ENCODE data around the gene PAQR7. TPM values are rescaled to one million over a fixed set of nuclear protein-coding genes. Genes with fewer than 3 reads are reported as not detected.

PAQR7 gene
- total RNA-seq, 3 donors from 2014 or later: 4.2 to 8.2 (median 7.2) TPM

GRCh38 chr1:25911162-25911561 is 35.7 kb upstream of the PAQR7 start:
- no peaks in the 10 kb centered on the region for H3K36me3 ChIP-seq
- no peak overlapping the region for H3K4me3 ChIP-seq
- no peak for DNase-seq (ENCODE audit: low spot score in 2 of 2)
- no peaks in the 10 kb centered on the region for H3K9me3 ChIP-seq
- no peaks in the 10 kb centered on the region for H3K4me1 ChIP-seq
- H3K27ac ChIP-seq: no peak overlapping the region
- intact Hi-C loops (cut with DNase I; ENCODE audit: low total_unique reads): no loop called here
- H3K27me3 ChIP-seq: no peaks in the 10 kb centered on the region
- TF ChIP-seq POLR2A (IDR thresholded peaks at IDR 0.05) (no peak), POLR2AphosphoS5 (IDR thresholded peaks at IDR 0.05) (no peak), CTCF (IDR thresholded peaks at IDR 0.05) (no peak)

GRCh38 chr1:25909040-25909439 is 33.5 kb upstream of the PAQR7 start:
- Histone ChIP-seq H3K9me3 (no peaks in the 10 kb centered on the region), H3K4me1 (peaks cover 0 to 4% of the 10 kb centered on the region in 2 donors), H3K27ac (no peak overlapping the region), H3K4me3 (no peak overlapping the region), H3K27me3 (no peaks in the 10 kb centered on the region), H3K36me3 (no peaks in the 10 kb centered on the region)
- intact Hi-C loops (cut with DNase I; ENCODE audit: low total_unique reads): no loop called here
- no peak for DNase-seq (ENCODE audit: low spot score in 2 of 2)
- no peak for TF ChIP-seq CTCF (IDR thresholded peaks at IDR 0.05)

GRCh38 chr1:25908161-25908560 is 32.7 kb upstream of the PAQR7 start:
- Histone ChIP-seq H3K27ac (no peak overlapping the region), H3K27me3 (no peaks in the 10 kb centered on the region), H3K36me3 (no peaks in the 10 kb centered on the region), H3K4me1 (peaks cover 0 to 4% of the 10 kb centered on the region in 2 donors), H3K4me3 (no peak overlapping the region), H3K9me3 (no peaks in the 10 kb centered on the region)
- DNase-seq (ENCODE audit: low spot score in 2 of 2): no peak
- intact Hi-C loops (cut with DNase I; ENCODE audit: low total_unique reads): no loop called here
- TF ChIP-seq CTCF (IDR thresholded peaks at IDR 0.05) (no peak), POLR2A (IDR thresholded peaks at IDR 0.05) (no peak), POLR2AphosphoS5 (IDR thresholded peaks at IDR 0.05) (no peak)

GRCh38 chr1:25907601-25908000 is 32.1 kb upstream of the PAQR7 start:
- H3K36me3 ChIP-seq: no peaks in the 10 kb centered on the region
- no peak for DNase-seq (ENCODE audit: low spot score in 2 of 2)
- TF ChIP-seq POLR2AphosphoS5 (IDR thresholded peaks at IDR 0.05): no peak
- no peak for TF ChIP-seq CTCF (IDR thresholded peaks at IDR 0.05)
- no peak for TF ChIP-seq POLR2A (IDR thresholded peaks at IDR 0.05)
- H3K27ac ChIP-seq: peak overlapping the region in 1 of 2 donors; percentile 59
- no peaks in the 10 kb centered on the region for H3K9me3 ChIP-seq
- intact Hi-C loops (cut with DNase I; ENCODE audit: low total_unique reads): no loop called here
- H3K4me3 ChIP-seq: no peak overlapping the region
- no peaks in the 10 kb centered on the region for H3K27me3 ChIP-seq
- peaks cover 0 to 4% of the 10 kb centered on the region in 2 donors for H3K4me1 ChIP-seq

- intact Hi-C loops (cut with DNase I; ENCODE audit: low total_unique reads): no loop called here
- peaks cover 0 to 4% of the 10 kb centered on the region in 2 donors for H3K4me1 ChIP-seq
- DNase-seq (ENCODE audit: low spot score in 2 of 2): peak in 1 of 2 donors; percentile 44
Observed at GRCh38 chr1:25906644-25907300, 31.3 kb upstream of the PAQR7 start.

More at GRCh38 chr1:25906644-25907300, 31.3 kb upstream of the PAQR7 start:
- no peaks in the 10 kb centered on the region for H3K27me3 ChIP-seq
- peak overlapping the region; percentile 59 to 68 for H3K27ac ChIP-seq
- no peaks in the 10 kb centered on the region for H3K9me3 ChIP-seq
- TF ChIP-seq CTCF (IDR thresholded peaks at IDR 0.05) (no peak), POLR2A (IDR thresholded peaks at IDR 0.05) (no peak), POLR2AphosphoS5 (IDR thresholded peaks at IDR 0.05) (no peak)
- H3K4me3 ChIP-seq: peak overlapping the region; percentile 62 to 82 (median 73)
- H3K36me3 ChIP-seq: no peaks in the 10 kb centered on the region
